ENCODE results near the gene UBAP1.

- TF ChIP-seq EZH2 (IDR thresholded peaks at IDR 0.05) = no peak
- no peak for TF ChIP-seq CTCF (IDR thresholded peaks at IDR 0.05 in 2 of 3, conservative IDR thresholded peaks at IDR 0.05 in 1 of 3; ENCODE audit: borderline replicate concordance in 1 of 3, insufficient read depth in 1 of 3, low read depth in 2 of 3, low read length in 2 of 3)
- no peak for TF ChIP-seq YY1 (IDR thresholded peaks at IDR 0.05; ENCODE audit: extremely low read depth, insufficient replicate concordance, low read depth, low read length)
- TF ChIP-seq POLR2A (IDR thresholded peaks at IDR 0.05; ENCODE audit: borderline replicate concordance, extremely low read depth, insufficient read depth, insufficient read length) = no peak
- TF ChIP-seq POLR2AphosphoS5 (IDR thresholded peaks at IDR 0.05; ENCODE audit: low read depth, low read length) = no peak
- TF ChIP-seq SP1 (IDR thresholded peaks at IDR 0.05; ENCODE audit: low read depth) = no peak
Observed at GRCh38 chr9:34271265-34272006, 92.6 kb downstream of the UBAP1 start.

Data from HCT116 (cell line).